ENCODE results near the gene FGD3. TPM values are rescaled to one million over a fixed set of nuclear protein-coding genes. Genes with fewer than 3 reads are reported as not detected.

The FGD3 gene
- total RNA-seq, 8 experiments from 2014 or later: 0.31 to 11.6 (median 6.3) TPM

GRCh38 chr9:93051680-93052089, 104.4 kb downstream of the FGD3 start:
- peak in 2 of 8 experiments; percentile 23 to 41 for ATAC-seq (replicated peaks in 6 of 8)

DNA sequence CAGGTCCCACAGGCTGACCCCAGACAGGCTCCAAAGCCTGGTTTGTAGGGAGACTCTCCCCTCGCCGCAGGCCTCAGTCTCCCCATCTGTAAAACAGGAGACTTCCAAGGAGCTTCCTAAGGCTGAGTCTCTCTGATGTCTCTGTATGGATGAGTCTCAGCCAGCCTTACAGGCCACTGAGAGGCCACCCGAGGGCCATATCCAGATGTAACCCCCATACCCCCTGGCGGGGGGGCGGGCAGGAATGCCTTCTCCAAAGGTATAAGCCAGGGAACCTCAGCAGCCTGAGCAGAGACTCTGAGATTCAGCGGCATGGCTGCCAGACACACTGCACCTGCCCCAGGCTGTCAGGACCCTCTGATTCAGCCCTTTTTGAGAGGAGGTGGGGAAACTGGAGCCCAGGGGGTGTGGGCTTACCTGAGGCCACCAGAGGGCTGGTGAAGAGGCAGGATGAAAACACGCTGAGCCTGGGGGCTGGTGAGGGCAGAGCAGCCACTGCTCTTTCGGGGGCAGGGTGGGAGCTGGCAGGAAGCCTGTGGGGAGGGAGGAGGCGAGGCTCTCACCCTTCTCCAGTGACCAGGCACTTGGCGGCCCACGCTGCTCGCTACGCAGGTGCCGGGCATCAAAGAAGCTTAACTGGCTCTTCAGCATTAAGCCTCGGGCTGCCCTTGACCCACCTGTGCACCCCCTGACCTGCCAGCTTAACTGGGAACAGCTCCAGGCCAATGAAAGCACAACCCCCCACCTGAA, 105.6 kb downstream of the FGD3 start:
- no peak overlapping the region for H3K4me3 ChIP-seq
- ATAC-seq (replicated peaks in 6 of 8): no peak
- 40 to 81% methylated on average over 1 to 6 of the region's 15 CpGs; no CpG with 5 or more reads in 8 of the 10 experiments for WGBS, 10 experiments
- H3K27ac ChIP-seq: no peak overlapping the region
- H3K4me1 ChIP-seq (replicated peaks in 1 of 2): no peaks in the 10 kb centered on the region
- in situ Hi-C loops (cut with MboI; ENCODE audit: low pct_unique_long_range_greater_than_20kb in 2 of 9, low sequenced_read_pairs in 9 of 9, unreplicated experiment in 9 of 9): no loop called here

More at GRCh38 chr9:93051680-93052089, 104.4 kb downstream of the FGD3 start:
- in situ Hi-C loops (cut with MboI; ENCODE audit: low pct_unique_long_range_greater_than_20kb in 2 of 9, low sequenced_read_pairs in 9 of 9, unreplicated experiment in 9 of 9): no loop called here
- Histone ChIP-seq H3K4me3 (no peak overlapping the region), H3K4me1 (replicated peaks in 1 of 2) (no peaks in the 10 kb centered on the region), H3K27ac (no peak overlapping the region)
- WGBS, 10 experiments: 0 to 80% (median 68%) methylated on average over 1 to 4 of the region's 6 CpGs; no CpG with 5 or more reads in 4 of the 10 experiments

DNA sequence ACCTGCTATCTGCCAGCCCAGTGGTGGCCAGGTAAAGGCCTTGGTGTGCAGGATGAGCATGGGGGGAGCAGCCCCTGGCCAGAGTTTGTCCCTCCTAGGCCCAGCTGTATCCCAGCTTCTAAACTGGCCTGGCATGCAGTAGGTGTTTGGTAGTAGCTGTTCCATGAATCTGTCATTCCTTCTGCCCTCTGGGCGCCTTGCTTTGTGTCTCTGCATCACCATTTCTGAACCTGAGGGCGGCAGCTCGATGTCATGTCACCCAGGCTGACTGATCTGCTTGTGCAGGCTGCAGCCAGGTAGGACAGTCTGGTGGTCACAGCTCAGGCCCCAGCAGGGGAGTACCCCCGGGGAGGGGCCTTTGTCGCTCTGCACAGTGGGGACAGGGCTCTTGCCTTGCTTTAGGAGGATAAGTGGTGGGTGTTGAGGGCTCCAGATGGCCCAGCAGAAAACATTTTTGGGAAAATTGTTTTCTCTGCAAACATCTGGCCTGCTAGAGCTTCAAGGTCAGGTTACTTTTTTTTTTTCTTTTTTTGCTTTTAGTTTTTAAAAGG, 106.5 kb downstream of the FGD3 start:
- WGBS, 10 experiments: 68 to 82% methylated on average over 3 to 4 of the region's 5 CpGs; no CpG with 5 or more reads in 8 of the 10 experiments
- Histone ChIP-seq H3K27ac (no peak overlapping the region), H3K4me1 (replicated peaks in 1 of 2) (peaks cover 0 to 3% of the 10 kb centered on the region in 2 donors), H3K4me3 (no peak overlapping the region)
- in situ Hi-C loops (cut with MboI; ENCODE audit: low pct_unique_long_range_greater_than_20kb in 2 of 9, low sequenced_read_pairs in 9 of 9, unreplicated experiment in 9 of 9): no loop called here
- no peak for ATAC-seq (replicated peaks in 6 of 8)

- Histone ChIP-seq H3K4me3 (no peak overlapping the region), H3K4me1 (replicated peaks in 1 of 2) (peaks cover 0 to 3% of the 10 kb centered on the region in 2 donors), H3K27ac (no peak overlapping the region)
- ATAC-seq (replicated peaks in 6 of 8): peak in 1 of 8 experiments; percentile 14
- in situ Hi-C loops (cut with MboI; ENCODE audit: low pct_unique_long_range_greater_than_20kb in 2 of 9, low sequenced_read_pairs in 9 of 9, unreplicated experiment in 9 of 9): no loop called here
- WGBS, 10 experiments: 50 to 100% (median 77%) methylated on average over 1 to 8 of the region's 11 CpGs; no CpG with 5 or more reads in 1 of the 10 experiments
These were observed 107.7 kb downstream of the FGD3 start for GRCh38 chr9:93054758-93055704.

DNA sequence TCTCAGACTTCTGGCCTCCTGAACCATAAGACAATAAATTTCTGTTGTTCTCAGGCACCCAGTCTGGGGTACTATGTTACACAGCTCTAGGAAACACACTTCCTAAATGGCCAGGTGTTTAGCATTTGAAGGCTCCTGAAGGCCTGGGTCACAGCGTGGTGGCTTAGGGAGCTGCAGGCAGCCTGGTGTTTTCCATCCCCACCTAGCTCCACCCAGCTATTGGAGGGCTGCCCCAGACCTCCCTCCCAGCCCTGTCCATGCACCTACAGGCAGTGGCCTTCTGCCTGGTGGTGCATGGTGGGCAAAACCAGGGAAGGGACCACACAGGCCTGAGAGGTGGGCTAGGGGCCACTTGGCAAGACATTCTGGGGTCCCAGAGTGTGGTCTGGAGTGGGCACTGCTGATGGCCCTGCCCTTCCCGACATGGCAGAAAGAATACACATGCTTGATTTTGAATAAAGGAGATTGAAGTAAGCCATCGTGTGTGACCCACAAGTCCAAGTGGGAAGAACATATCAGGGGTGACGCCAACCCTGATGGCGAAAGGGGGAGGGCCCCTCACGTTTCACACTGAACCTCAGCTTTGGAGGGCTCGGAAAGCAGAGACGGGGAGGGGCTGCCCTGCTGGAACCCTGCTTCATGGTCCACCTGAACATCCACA, 109.8 kb downstream of the FGD3 start:
- Histone ChIP-seq H3K4me3 (no peak overlapping the region), H3K4me1 (replicated peaks in 1 of 2) (peaks cover 0 to 7% of the 10 kb centered on the region in 2 donors), H3K27ac (no peak overlapping the region)
- ATAC-seq (replicated peaks in 6 of 8): no peak
- in situ Hi-C loops (cut with MboI; ENCODE audit: low pct_unique_long_range_greater_than_20kb in 2 of 9, low sequenced_read_pairs in 9 of 9, unreplicated experiment in 9 of 9): no loop called here
- WGBS, 10 experiments: 67 to 94% (median 88%) methylated on average over 2 to 3 of the region's 8 CpGs; no CpG with 5 or more reads in 6 of the 10 experiments

DNA sequence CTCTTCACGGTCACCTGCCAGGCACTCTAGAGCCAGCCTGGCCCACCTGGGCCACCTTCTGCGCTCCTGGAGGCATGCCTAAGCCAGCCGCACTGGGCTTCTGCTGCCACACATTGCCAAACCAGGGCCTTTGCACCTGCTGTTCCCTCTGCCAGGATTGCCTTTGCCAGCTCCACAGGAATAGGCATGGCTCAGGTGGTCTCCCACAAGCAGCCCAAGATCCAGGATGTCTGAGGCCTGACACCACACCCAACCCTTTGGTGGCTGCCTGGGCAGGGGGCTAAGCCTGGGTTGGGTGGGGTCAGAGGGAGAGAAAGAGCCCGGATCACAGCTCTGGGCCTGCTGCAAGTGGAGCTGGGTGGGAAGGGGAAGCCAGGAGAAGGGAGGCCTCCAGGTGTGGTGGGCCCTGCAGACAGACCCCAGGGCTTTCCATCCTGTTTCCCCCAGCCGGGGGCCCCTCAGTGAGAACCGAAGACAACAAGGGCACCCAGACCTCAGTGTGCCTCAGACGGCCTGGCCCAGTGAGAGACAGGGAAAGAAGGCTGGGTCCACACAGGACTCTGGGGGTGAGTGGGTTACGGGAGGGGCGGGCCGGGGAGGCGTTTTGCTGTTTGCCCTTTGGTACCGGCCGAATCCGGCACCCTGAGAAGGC, 110.5 kb downstream of the FGD3 start:
- in situ Hi-C loops (cut with MboI; ENCODE audit: low pct_unique_long_range_greater_than_20kb in 2 of 9, low sequenced_read_pairs in 9 of 9, unreplicated experiment in 9 of 9): no loop called here
- peak in 6 of 8 experiments; percentile 11 to 39 (median 34) for ATAC-seq (replicated peaks in 6 of 8)
- Histone ChIP-seq H3K27ac (no peak overlapping the region), H3K4me3 (no peak overlapping the region), H3K4me1 (replicated peaks in 1 of 2) (peaks cover 3 to 10% of the 10 kb centered on the region in 2 donors)
- 100% methylated on average over 2 of the region's 14 CpGs; no CpG with 5 or more reads in 9 of the 10 experiments for WGBS, 10 experiments

DNA sequence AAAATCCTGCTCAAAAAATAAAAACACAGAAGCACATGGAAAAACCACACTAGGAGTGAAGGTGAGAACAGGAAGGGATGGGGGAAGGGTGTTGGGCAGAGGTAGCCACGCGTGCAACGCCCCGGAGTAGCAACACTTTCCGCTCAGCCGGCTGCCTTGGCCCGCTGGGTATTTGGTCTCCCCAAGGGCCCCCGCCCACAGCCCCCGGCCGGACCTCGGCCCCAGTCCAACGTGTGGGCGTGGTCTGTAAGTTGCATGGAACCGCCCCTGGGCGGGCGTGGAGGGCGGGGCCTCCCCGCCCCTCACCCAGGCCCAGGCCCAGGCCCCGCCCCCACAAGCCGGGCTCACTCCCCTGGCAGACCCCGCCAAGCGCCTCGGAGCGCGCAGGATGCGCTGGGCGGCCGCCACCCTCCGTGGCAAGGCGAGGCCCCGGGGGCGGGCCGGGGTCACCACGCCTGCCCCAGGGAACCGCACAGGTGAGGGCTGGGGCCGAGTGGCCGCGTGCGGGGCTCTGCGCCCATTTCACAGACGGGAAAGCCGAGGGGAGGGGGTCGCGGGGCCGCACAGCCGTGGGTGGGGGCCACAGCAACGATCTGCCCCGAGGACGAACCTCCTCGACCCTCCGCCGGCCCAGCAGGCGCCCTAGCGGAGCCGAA, 111.2 kb downstream of the FGD3 start, which contains the start of gene SUSD3:
Gene SUSD3 (plus strand): TSS at position 347 of the 656 bp plus-strand sequence. CDS start 42 bp downstream, at position 389.
- ATAC-seq (replicated peaks in 6 of 8): peak; percentile 48 to 88 (median 76)
- no peak within 1 kb of the TSS for H3K27ac ChIP-seq
- in situ Hi-C loops (cut with MboI; ENCODE audit: low pct_unique_long_range_greater_than_20kb in 2 of 9, low sequenced_read_pairs in 9 of 9, unreplicated experiment in 9 of 9): no loop called here
- H3K4me1 ChIP-seq (replicated peaks in 1 of 2): peaks cover 3 to 10% of the 10 kb centered on the region in 2 donors
- peak within 1 kb of the TSS in 1 of 5 donors; percentile 17 for H3K4me3 ChIP-seq
- WGBS, 10 experiments: no CpG with 5 or more reads among the region's 55 CpGs

GRCh38 chr9:93059011-93059714, 111.8 kb downstream of the FGD3 start:
- H3K4me3 ChIP-seq: peak overlapping the region in 1 of 5 donors; percentile 17
- in situ Hi-C loops (cut with MboI; ENCODE audit: low pct_unique_long_range_greater_than_20kb in 2 of 9, low sequenced_read_pairs in 9 of 9, unreplicated experiment in 9 of 9): no loop called here
- WGBS, 10 experiments: 73 to 100% (median 88%) methylated on average over 2 to 16 of the region's 53 CpGs; no CpG with 5 or more reads in 1 of the 10 experiments
- no peak overlapping the region for H3K27ac ChIP-seq
- peak in 1 of 8 experiments; percentile 5 for ATAC-seq (replicated peaks in 6 of 8)
- peaks cover 3 to 10% of the 10 kb centered on the region in 2 donors for H3K4me1 ChIP-seq (replicated peaks in 1 of 2)

- in situ Hi-C loops (cut with MboI; ENCODE audit: low pct_unique_long_range_greater_than_20kb in 2 of 9, low sequenced_read_pairs in 9 of 9, unreplicated experiment in 9 of 9): no loop called here
- no peak overlapping the region for H3K4me3 ChIP-seq
- H3K4me1 ChIP-seq (replicated peaks in 1 of 2): peaks cover 9 to 18% of the 10 kb centered on the region in 2 donors
- ATAC-seq (replicated peaks in 6 of 8): no peak
- 67 to 100% (median 91%) methylated on average over 2 to 6 of the region's 7 CpGs; no CpG with 5 or more reads in 5 of the 10 experiments for WGBS, 10 experiments
- no peak overlapping the region for H3K27ac ChIP-seq
These were observed 112.6 kb downstream of the FGD3 start for GRCh38 chr9:93059715-93060578.

DNA sequence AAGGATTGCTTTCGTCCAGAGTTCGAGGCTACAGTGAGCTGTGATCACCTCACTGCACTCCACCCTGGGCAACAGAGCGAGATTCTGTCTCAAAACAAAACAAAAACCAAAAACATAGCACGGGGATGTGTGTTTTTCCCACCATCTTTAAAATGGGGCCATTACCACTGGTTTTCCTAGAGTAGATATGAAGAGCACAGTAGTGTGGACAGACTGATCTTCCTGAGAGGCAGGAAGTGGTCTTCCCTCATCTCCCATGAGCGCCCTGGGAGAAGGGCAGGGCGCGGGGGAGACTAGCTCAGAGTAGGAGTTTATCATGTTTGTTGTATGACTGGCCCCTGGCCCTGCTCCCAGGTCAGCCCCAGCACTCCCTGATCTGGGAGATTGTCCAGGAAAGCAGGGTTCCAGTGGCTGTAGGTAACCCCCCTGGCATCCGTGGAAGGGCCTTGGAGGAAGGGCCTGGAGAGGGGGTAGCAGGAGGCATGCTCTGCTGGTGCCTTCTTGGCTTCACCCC, 113.5 kb downstream of the FGD3 start:
- no peak overlapping the region for H3K4me3 ChIP-seq
- ATAC-seq (replicated peaks in 6 of 8): no peak
- in situ Hi-C loops (cut with MboI; ENCODE audit: low pct_unique_long_range_greater_than_20kb in 2 of 9, low sequenced_read_pairs in 9 of 9, unreplicated experiment in 9 of 9): no loop called here
- H3K4me1 ChIP-seq (replicated peaks in 1 of 2): peaks cover 9 to 21% of the 10 kb centered on the region in 2 donors
- H3K27ac ChIP-seq: no peak overlapping the region
- WGBS, 10 experiments: 88 to 100% (median 90%) methylated on average over 2 to 4 of the region's 8 CpGs; no CpG with 5 or more reads in 5 of the 10 experiments
